T47D (cell line): Measurements from ENCODE around the gene ITGB6.

Source experiments
- DNase-seq, 2 experiments: peaks; one replicate each; pipeline versions ENCODE4 v3.0.0 to v3.0.0-alpha.2; 2011 to 2012; ENCODE audit warnings: low read depth in 1 of 2, low spot score in 1 of 2
- JUND ChIP-seq: IDR thresholded peaks from 2 replicates; pipeline ENCODE4 v1.6.1; 2012; ENCODE audit warnings: low read depth
- in situ Hi-C: cut with HindIII; loops from 2 replicates; pipeline ENCODE4 v1.10.0; 2016; ENCODE audit warnings: low sequenced_read_pairs, low pct_unique_long_range_greater_than_20kb

ITGB6 gene

GRCh38 chr2:160228141-160228917 lies 28.3 kb upstream of the ITGB6 start:
- in situ Hi-C loops = no loop called here
- peak in 1 of 2 experiments; percentile 24 for DNase-seq
- TF ChIP-seq JUND = no peak

GRCh38 chr2:160227293-160227915 lies 27.3 kb upstream of the ITGB6 start:
- in situ Hi-C loops = no loop called here
- no peak for TF ChIP-seq JUND
- DNase-seq = peak in 1 of 2 experiments; percentile 41

- no peak for DNase-seq
- in situ Hi-C loops = no loop called here
These were observed 26.3 kb upstream of the ITGB6 start for GRCh38 chr2:160226367-160226766.

GRCh38 chr2:160225722-160226121 lies 25.6 kb upstream of the ITGB6 start:
- peak; percentile 8 to 80 for DNase-seq
- TF ChIP-seq JUND = no peak
- in situ Hi-C loops = no loop called here

More at GRCh38 chr2:160226367-160226766, 26.3 kb upstream of the ITGB6 start:
- TF ChIP-seq JUND = no peak

- TF ChIP-seq JUND = no peak
- in situ Hi-C loops = no loop called here
- DNase-seq = no peak
These were observed 24.4 kb upstream of the ITGB6 start for GRCh38 chr2:160224507-160224906.

- DNase-seq = no peak
- in situ Hi-C loops = no loop called here
- no peak for TF ChIP-seq JUND
These were observed 24.0 kb upstream of the ITGB6 start for GRCh38 chr2:160224060-160224459.

GRCh38 chr2:160223560-160223959 lies 23.5 kb upstream of the ITGB6 start:
- DNase-seq = no peak
- in situ Hi-C loops = no loop called here
- TF ChIP-seq JUND = no peak

GRCh38 chr2:160222546-160223283 lies 22.6 kb upstream of the ITGB6 start:
- no peak for TF ChIP-seq JUND
- in situ Hi-C loops = no loop called here
- DNase-seq = peak in 1 of 2 experiments; percentile 66

- no peak for TF ChIP-seq JUND
- in situ Hi-C loops = no loop called here
- peak in 1 of 2 experiments; percentile 88 for DNase-seq
These were observed 21.6 kb upstream of the ITGB6 start for GRCh38 chr2:160221391-160222276.

GRCh38 chr2:160220545-160221009 lies 20.5 kb upstream of the ITGB6 start:
- in situ Hi-C loops = no loop called here
- DNase-seq = no peak
- no peak for TF ChIP-seq JUND

GRCh38 chr2:160220026-160220425 lies 20.0 kb upstream of the ITGB6 start:
- in situ Hi-C loops = no loop called here
- no peak for TF ChIP-seq JUND
- no peak for DNase-seq
